Liver (tissue), 9 donors: ENCODE results near the gene WNK2. TPM values are rescaled to one million over a fixed set of nuclear protein-coding genes. Genes with fewer than 3 reads are reported as not detected.
"Not testable (repeated sequence)": the region's sequence is repeated elsewhere in the genome, so short reads cannot be mapped to it uniquely, and the experiment has no call there.

ENCODE experiments used
- DNase-seq: peaks from one replicate; pipeline ENCODE4 v3.0.0-alpha.2; 2017; ENCODE audit warnings: low spot score
- H3K27ac ChIP-seq, 2 donors: one replicate each; pipeline ENCODE4 v1.7.0; 2013; ENCODE audit warnings: inconsistent platforms in 2 of 2, low read length in 2 of 2, control low read depth in 1 of 2, low read depth in 1 of 2, mild to moderate bottlenecking in 1 of 2
- H3K27me3 ChIP-seq, 4 donors: one replicate each; pipeline versions ENCODE4 v1.6.1 to v1.7.0; 2013; ENCODE audit warnings: low read length in 3 of 4, inconsistent platforms in 1 of 4, mild to moderate bottlenecking in 1 of 4, moderate library complexity in 1 of 4; ENCODE audit not compliant: control insufficient read depth in 4 of 4, insufficient read depth in 4 of 4
- H3K36me3 ChIP-seq, 4 donors: one replicate each; pipeline versions ENCODE4 v1.6.1 to v1.7.0; 2013; ENCODE audit warnings: low read length in 3 of 4, mild to moderate bottlenecking in 3 of 4, low read depth in 1 of 4, moderate library complexity in 1 of 4; ENCODE audit not compliant: control insufficient read depth in 4 of 4, insufficient read depth in 3 of 4
- H3K4me1 ChIP-seq, 4 donors: one replicate each; pipeline versions ENCODE4 v1.6.1 to v1.7.0; 2013; ENCODE audit warnings: low read length in 3 of 4, mild to moderate bottlenecking in 3 of 4, moderate library complexity in 1 of 4; ENCODE audit not compliant: control insufficient read depth in 4 of 4, insufficient read depth in 4 of 4
- H3K4me3 ChIP-seq, 3 donors: one replicate each; pipeline versions ENCODE4 v1.6.1 to v1.7.0; 2013; ENCODE audit warnings: low read length in 3 of 3, control low read depth in 1 of 3, low read depth in 1 of 3, mild to moderate bottlenecking in 1 of 3
- H3K9ac ChIP-seq, 2 donors: one replicate each; pipeline ENCODE4 v1.7.0; 2013; ENCODE audit warnings: low read length in 2 of 2, mild to moderate bottlenecking in 2 of 2, moderate library complexity in 2 of 2, control low read depth in 1 of 2, low read depth in 1 of 2
- H3K9me3 ChIP-seq, 4 donors: one replicate each; pipeline versions ENCODE4 v1.6.1 to v1.7.0; 2013; ENCODE audit warnings: low read length in 3 of 4; ENCODE audit not compliant: control insufficient read depth in 4 of 4
- ATF3 ChIP-seq: IDR thresholded peaks from 2 replicates; pipeline ENCODE4 v1.6.1; 2016; ENCODE audit warnings: antibody characterized with exemption
- EGR1 ChIP-seq, 2 donors: IDR thresholded peaks; 2 replicates each; pipeline ENCODE4 v1.6.1; 2016 to 2018; ENCODE audit warnings: antibody characterized with exemption in 2 of 2, low read depth in 2 of 2
- FOXA1 ChIP-seq: IDR thresholded peaks from 2 replicates; pipeline ENCODE4 v1.6.1; 2016; ENCODE audit warnings: antibody characterized with exemption
- GABPA ChIP-seq, 2 donors: IDR thresholded peaks in 1 of 2; conservative IDR thresholded peaks in 1 of 2; 2 replicates each; pipeline ENCODE4 v1.6.1; 2016; ENCODE audit warnings: antibody characterized with exemption in 2 of 2, mild to moderate bottlenecking in 1 of 2, moderate library complexity in 1 of 2
- HNF4A ChIP-seq, 2 donors: conservative IDR thresholded peaks; 2 replicates each; pipeline ENCODE4 v1.6.1; 2016; ENCODE audit warnings: antibody characterized with exemption in 2 of 2, mild to moderate bottlenecking in 2 of 2
- HNF4G ChIP-seq: IDR thresholded peaks from 2 replicates; pipeline ENCODE4 v1.6.1; 2016; ENCODE audit warnings: antibody characterized with exemption
- NR2F2 ChIP-seq: IDR thresholded peaks from 2 replicates; pipeline ENCODE4 v1.6.1; 2016; ENCODE audit warnings: antibody characterized with exemption
- RAD21 ChIP-seq, 2 donors: IDR thresholded peaks; 2 replicates each; pipeline ENCODE4 v1.6.1; 2016; ENCODE audit warnings: antibody characterized with exemption in 2 of 2, mild to moderate bottlenecking in 2 of 2
- SP1 ChIP-seq: IDR thresholded peaks from 2 replicates; pipeline ENCODE4 v1.6.1; 2018; ENCODE audit warnings: antibody characterized with exemption, mild to moderate bottlenecking
- YY1 ChIP-seq: IDR thresholded peaks from 2 replicates; pipeline ENCODE4 v1.6.1; 2016; ENCODE audit warnings: antibody characterized with exemption, mild to moderate bottlenecking
- WGBS: extraction: QIAGEN DNeasy Blood & Tissue Kit; methylation state at CpG from one replicate; pipeline ENCODE4 v1.1.7; 2013; 5-methylcytosine and 5-hydroxymethylcytosine counted together
- polyA plus RNA-seq, 2 donors: library from polyadenylated mRNA; stranded (reverse) in 1 of 2; unstranded in 1 of 2; fragments of 200-250 nt in 1 of 2; fragments of >200 nt in 1 of 2; fragmentation: Nextera tagmentation in 1 of 2; extraction: Ambion mirVana in 1 of 2; gene quantifications; one replicate each; pipeline versions ENCODE4 v1.2.1 to v1.2.3, GENCODE V29; 2013 to 2015
- total RNA-seq, 2 donors: library from RNA; depleted of rRNA; stranded (reverse); fragments of >200 nt; gene quantifications; one replicate each; pipeline ENCODE4 v1.2.3, GENCODE V29; 2014
- TF ChIP-seq, protein P1 (sequence below): IDR thresholded peaks from 2 replicates; pipeline ENCODE4 v1.6.1; 2016; ENCODE audit warnings: antibody characterized with exemption
- TF ChIP-seq, protein P2 (sequence below): IDR thresholded peaks from 2 replicates; pipeline ENCODE4 v1.6.1; 2016; ENCODE audit warnings: antibody characterized with exemption, mild to moderate bottlenecking
- TF ChIP-seq, protein P3 (sequence below): fragments of 150-350 bp; IDR thresholded peaks from 2 replicates; pipeline ENCODE4 v1.5.1; 2017; ENCODE audit warnings: improper control_type of control experiment, low read depth, low read length; ENCODE audit not compliant: missing input control
- donor health status: healthy.
- donor health status: healthy.
- donor health status: healthy.
- donor health status: healthy.
- donor health status: healthy.

WNK2 gene
- total and polyA plus RNA-seq, 4 donors, result 0.65 to 4.4 (median 1.7) TPM

DNA sequence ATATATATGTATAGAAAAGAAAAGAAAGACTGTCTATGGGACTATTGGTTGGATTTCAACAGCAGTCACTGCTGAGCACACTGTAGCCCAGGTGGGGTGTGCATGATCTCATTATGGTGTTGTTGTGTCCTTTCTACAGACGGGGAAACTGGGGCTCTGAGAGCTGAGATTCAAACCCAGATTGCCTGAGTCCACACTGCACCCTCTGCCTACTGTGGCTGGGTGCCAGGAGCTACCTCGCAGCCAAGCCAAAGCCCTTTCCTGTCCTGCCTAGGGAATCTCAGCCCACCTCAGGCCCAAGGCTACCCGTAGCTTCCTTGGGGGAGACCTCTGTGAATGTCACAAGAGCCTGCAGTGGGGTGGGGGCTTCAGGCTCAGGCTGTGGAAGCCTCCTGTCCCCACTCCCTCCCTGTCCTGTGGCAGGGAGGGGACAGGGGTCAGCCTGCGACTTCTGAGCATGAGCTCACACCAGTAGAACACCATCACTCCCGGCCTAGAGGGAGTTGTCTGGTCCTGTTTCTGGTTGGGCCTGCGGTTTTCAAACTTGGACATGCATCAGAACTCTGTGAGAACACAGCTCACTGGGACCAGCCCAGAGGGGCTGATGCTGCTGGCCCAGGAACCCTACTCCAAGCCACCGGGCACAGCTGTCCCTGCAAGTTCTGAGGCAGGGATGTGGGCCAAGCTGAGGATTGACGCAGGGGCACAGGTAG is 42.0 kb upstream of the WNK2 start:
- H3K4me3 ChIP-seq, result no peak overlapping the region
- WGBS, result 93% methylated on average over 8 of the region's 8 CpGs
- H3K27ac ChIP-seq, result no peak overlapping the region

DNA sequence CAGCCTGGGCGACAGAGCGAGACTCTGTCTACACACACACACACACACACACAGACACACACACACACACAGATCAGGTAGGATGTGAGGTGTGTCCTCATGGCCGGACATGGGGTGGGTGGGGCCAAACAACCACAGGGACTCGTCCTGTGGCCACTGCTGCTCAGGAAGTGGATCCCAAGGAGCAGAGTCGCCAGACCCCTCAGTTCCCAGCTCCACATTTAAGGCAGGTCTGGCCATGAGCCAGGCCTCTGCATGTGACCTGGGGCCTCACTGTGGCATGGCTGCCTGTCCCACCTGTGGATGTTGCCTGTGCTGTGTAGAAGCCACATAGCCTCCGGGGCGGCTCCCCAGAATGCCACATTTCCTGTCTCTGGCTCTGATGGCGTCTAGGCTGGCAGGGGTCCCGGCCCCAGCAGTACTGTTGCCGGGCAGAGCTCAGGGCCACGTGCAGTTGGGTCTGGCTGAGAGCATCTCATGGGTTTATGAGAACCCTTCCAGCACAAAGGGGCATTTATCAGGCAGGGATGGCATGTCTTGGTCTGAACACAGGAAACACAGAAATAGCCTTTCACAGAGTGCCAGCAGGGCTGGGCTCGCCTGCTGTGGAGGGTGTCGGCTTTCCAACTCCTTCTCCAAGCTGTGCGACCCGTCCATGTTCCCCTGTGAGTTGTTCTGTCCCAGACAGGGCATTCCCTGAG is 40.0 kb upstream of the WNK2 start:
- no peak overlapping the region for H3K9ac ChIP-seq
- DNase-seq, result no peak
- H3K27me3 ChIP-seq, result no peaks in the 10 kb centered on the region
- H3K4me1 ChIP-seq, result peaks cover 0 to 3% (median 0%) of the 10 kb centered on the region in 4 donors
- no peak for TF ChIP-seq YY1
- no peaks in the 10 kb centered on the region for H3K36me3 ChIP-seq
- no peak overlapping the region for H3K27ac ChIP-seq
- WGBS, result 68% methylated on average over 15 of the region's 15 CpGs
- H3K9me3 ChIP-seq, result no peaks in the 10 kb centered on the region
- H3K4me3 ChIP-seq, result no peak overlapping the region

More for the DNA sequence above, 42.0 kb upstream of the WNK2 start:
- no peaks in the 10 kb centered on the region for H3K36me3 ChIP-seq
- H3K4me1 ChIP-seq, result peaks cover 0 to 3% (median 0%) of the 10 kb centered on the region in 4 donors
- TF ChIP-seq ATF3 (no peak), RAD21 (IDR thresholded peaks at IDR 0.05) (no peak), NR2F2 (no peak), YY1 (no peak), HNF4G (no peak), HNF4A (conservative IDR thresholded peaks at IDR 0.05) (no peak), EGR1 (IDR thresholded peaks at IDR 0.05; ENCODE audit: low read depth in 2 of 2) (no peak), GABPA (IDR thresholded peaks at IDR 0.05 in 1 of 2, conservative IDR thresholded peaks at IDR 0.05 in 1 of 2) (no peak), SP1 (no peak), FOXA1 (no peak)
- TF ChIP-seq, protein P1, sequence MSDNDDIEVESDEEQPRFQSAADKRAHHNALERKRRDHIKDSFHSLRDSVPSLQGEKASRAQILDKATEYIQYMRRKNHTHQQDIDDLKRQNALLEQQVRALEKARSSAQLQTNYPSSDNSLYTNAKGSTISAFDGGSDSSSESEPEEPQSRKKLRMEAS, result no peak
- TF ChIP-seq, protein P2, sequence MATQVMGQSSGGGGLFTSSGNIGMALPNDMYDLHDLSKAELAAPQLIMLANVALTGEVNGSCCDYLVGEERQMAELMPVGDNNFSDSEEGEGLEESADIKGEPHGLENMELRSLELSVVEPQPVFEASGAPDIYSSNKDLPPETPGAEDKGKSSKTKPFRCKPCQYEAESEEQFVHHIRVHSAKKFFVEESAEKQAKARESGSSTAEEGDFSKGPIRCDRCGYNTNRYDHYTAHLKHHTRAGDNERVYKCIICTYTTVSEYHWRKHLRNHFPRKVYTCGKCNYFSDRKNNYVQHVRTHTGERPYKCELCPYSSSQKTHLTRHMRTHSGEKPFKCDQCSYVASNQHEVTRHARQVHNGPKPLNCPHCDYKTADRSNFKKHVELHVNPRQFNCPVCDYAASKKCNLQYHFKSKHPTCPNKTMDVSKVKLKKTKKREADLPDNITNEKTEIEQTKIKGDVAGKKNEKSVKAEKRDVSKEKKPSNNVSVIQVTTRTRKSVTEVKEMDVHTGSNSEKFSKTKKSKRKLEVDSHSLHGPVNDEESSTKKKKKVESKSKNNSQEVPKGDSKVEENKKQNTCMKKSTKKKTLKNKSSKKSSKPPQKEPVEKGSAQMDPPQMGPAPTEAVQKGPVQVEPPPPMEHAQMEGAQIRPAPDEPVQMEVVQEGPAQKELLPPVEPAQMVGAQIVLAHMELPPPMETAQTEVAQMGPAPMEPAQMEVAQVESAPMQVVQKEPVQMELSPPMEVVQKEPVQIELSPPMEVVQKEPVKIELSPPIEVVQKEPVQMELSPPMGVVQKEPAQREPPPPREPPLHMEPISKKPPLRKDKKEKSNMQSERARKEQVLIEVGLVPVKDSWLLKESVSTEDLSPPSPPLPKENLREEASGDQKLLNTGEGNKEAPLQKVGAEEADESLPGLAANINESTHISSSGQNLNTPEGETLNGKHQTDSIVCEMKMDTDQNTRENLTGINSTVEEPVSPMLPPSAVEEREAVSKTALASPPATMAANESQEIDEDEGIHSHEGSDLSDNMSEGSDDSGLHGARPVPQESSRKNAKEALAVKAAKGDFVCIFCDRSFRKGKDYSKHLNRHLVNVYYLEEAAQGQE, result no peak
- TF ChIP-seq, protein P3, sequence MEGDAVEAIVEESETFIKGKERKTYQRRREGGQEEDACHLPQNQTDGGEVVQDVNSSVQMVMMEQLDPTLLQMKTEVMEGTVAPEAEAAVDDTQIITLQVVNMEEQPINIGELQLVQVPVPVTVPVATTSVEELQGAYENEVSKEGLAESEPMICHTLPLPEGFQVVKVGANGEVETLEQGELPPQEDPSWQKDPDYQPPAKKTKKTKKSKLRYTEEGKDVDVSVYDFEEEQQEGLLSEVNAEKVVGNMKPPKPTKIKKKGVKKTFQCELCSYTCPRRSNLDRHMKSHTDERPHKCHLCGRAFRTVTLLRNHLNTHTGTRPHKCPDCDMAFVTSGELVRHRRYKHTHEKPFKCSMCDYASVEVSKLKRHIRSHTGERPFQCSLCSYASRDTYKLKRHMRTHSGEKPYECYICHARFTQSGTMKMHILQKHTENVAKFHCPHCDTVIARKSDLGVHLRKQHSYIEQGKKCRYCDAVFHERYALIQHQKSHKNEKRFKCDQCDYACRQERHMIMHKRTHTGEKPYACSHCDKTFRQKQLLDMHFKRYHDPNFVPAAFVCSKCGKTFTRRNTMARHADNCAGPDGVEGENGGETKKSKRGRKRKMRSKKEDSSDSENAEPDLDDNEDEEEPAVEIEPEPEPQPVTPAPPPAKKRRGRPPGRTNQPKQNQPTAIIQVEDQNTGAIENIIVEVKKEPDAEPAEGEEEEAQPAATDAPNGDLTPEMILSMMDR, result no peak
- H3K27me3 ChIP-seq, result no peaks in the 10 kb centered on the region
- peaks cover 0 to 2% (median 0%) of the 10 kb centered on the region in 4 donors for H3K9me3 ChIP-seq
- no peak for DNase-seq
- no peak overlapping the region for H3K9ac ChIP-seq

DNA sequence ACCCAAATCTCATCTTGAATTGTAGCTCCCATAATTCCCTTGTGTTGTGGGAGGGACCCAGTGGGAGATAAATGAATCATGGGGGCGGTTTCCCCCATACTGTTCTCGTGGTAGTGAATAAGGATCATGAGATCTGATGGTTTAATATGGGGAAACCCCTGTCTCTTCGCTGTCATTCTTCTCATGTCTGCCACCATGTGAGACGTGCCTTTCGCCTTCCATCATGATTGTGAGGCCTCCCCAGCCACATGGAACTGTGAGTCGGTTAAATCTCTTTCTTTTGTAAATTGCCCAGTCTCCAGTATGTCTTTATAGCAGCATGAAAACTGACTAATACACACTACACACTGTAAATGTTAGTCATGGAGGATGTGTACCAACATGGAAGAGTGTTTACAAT is 37.2 kb upstream of the WNK2 start:
- not testable (repeated sequence) for H3K4me1 ChIP-seq, H3K27me3 ChIP-seq, H3K36me3 ChIP-seq, H3K27ac ChIP-seq, H3K9ac ChIP-seq, H3K9me3 ChIP-seq, DNase-seq, H3K4me3 ChIP-seq
- WGBS, result 89% methylated on average over 6 of the region's 6 CpGs
